Endothelial cell (in vitro differentiated cells): Measurements from ENCODE around the gene CMAS. TPM values are rescaled to one million over a fixed set of nuclear protein-coding genes. Genes with fewer than 3 reads are reported as not detected.

Source experiments
- DNase-seq: peaks from one replicate; pipeline ENCODE4 v3.0.0; 2021; ENCODE audit warnings: low spot score
- H3K27ac Mint-ChIP-seq: one replicate; pipeline ENCODE4 v1.8.0; 2021; ENCODE audit warnings: mixed read lengths, inconsistent platforms; ENCODE audit not compliant: unreplicated experiment
- H3K27me3 Mint-ChIP-seq: one replicate; pipeline ENCODE4 v1.8.0; 2021; ENCODE audit warnings: mild to moderate bottlenecking, moderate library complexity, mixed read lengths, inconsistent platforms; ENCODE audit not compliant: unreplicated experiment
- H3K36me3 Mint-ChIP-seq: one replicate; pipeline ENCODE4 v1.8.0; 2021; ENCODE audit warnings: mild to moderate bottlenecking, low read depth, mixed read lengths, inconsistent platforms; ENCODE audit not compliant: unreplicated experiment
- H3K4me1 Mint-ChIP-seq: one replicate; pipeline ENCODE4 v1.8.0; 2021; ENCODE audit warnings: mild to moderate bottlenecking, mixed read lengths, inconsistent platforms; ENCODE audit not compliant: unreplicated experiment
- H3K4me3 Mint-ChIP-seq: one replicate; pipeline ENCODE4 v1.8.0; 2021; ENCODE audit warnings: mild to moderate bottlenecking, mixed read lengths, inconsistent platforms; ENCODE audit not compliant: unreplicated experiment
- H3K9me3 Mint-ChIP-seq: one replicate; pipeline ENCODE4 v1.8.0; 2021; ENCODE audit warnings: mixed read lengths, inconsistent platforms; ENCODE audit not compliant: unreplicated experiment
- total RNA-seq: library from RNA; stranded (reverse); fragmentation: NEBNext Ultra II Directional; extraction: Animal tissue kit (Norgen Biotek cat#: 25700); gene quantifications from one replicate; pipeline ENCODE4 v1.2.1, GENCODE V29; 2021; ENCODE audit not compliant: unreplicated experiment
- TF ChIP-seq, protein P1 (sequence below): fragments of 200-600 bp; sonication (generic); IDR thresholded peaks from one replicate; pipeline ENCODE4 v1.5.0; 2021; ENCODE audit warnings: antibody characterized with exemption; ENCODE audit not compliant: unreplicated experiment

CMAS gene
- total RNA-seq, 1 donor from 2014 or later = 26.5 TPM

- H3K4me3 Mint-ChIP-seq = no peak overlapping the region
- no peaks in the 10 kb centered on the region for H3K36me3 Mint-ChIP-seq
- H3K27ac Mint-ChIP-seq = no peak overlapping the region
Observed at GRCh38 chr12:22105542-22105941, 59.5 kb downstream of the CMAS start.

DNA sequence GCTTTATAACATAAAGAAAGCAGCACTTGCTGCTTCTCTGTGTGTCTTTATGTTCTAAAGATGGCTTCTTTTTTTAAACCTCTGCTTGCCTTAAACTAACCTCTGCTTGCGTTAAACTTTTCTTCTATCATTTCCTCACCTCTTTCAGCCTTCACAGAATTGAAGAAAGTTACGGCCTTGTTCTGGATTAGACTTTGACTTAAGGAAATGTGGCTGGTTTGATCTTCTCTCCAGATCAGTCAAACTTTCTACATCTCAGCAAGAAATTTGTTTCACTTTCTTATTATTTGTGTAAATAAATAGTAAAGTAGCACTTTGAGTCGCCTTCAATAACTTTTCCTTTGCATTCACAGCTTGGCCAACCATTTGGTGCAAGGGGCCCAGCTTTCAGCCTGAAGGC, 64.2 kb downstream of the CMAS start:
- no peak for DNase-seq
- Mint-ChIP-seq H3K36me3 (no peaks in the 10 kb centered on the region), H3K4me1 (no peaks in the 10 kb centered on the region), H3K4me3 (no peak overlapping the region), H3K9me3 (no peaks in the 10 kb centered on the region), H3K27me3 (no peaks in the 10 kb centered on the region), H3K27ac (no peak overlapping the region)
- TF ChIP-seq, protein P1, sequence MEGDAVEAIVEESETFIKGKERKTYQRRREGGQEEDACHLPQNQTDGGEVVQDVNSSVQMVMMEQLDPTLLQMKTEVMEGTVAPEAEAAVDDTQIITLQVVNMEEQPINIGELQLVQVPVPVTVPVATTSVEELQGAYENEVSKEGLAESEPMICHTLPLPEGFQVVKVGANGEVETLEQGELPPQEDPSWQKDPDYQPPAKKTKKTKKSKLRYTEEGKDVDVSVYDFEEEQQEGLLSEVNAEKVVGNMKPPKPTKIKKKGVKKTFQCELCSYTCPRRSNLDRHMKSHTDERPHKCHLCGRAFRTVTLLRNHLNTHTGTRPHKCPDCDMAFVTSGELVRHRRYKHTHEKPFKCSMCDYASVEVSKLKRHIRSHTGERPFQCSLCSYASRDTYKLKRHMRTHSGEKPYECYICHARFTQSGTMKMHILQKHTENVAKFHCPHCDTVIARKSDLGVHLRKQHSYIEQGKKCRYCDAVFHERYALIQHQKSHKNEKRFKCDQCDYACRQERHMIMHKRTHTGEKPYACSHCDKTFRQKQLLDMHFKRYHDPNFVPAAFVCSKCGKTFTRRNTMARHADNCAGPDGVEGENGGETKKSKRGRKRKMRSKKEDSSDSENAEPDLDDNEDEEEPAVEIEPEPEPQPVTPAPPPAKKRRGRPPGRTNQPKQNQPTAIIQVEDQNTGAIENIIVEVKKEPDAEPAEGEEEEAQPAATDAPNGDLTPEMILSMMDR = no peak

More at GRCh38 chr12:22105542-22105941, 59.5 kb downstream of the CMAS start:
- TF ChIP-seq, protein P1 = no peak
- no peak for DNase-seq
- H3K9me3 Mint-ChIP-seq = no peaks in the 10 kb centered on the region
- no peaks in the 10 kb centered on the region for H3K4me1 Mint-ChIP-seq
- H3K27me3 Mint-ChIP-seq = no peaks in the 10 kb centered on the region

Other genes with a start within 250 kb of the CMAS start
- gene ABCC9, start 104.8 kb upstream of the CMAS start, total RNA-seq = 1.2 TPM